ENCODE data around the gene NLGN2.
"Not testable (repeated sequence)": the region's sequence is repeated elsewhere in the genome, so short reads cannot be mapped to it uniquely, and the experiment has no call there.

The NLGN2 gene

GRCh38 chr17:7407485-7408251 lies at the start of gene NLGN2:
Gene NLGN2, plus strand, starts transcription at chr17:7407845. Its CDS starts 411 bp downstream, at chr17:7408256.
- TF ChIP-seq CTCF (IDR thresholded peaks at IDR 0.05; ENCODE audit: low read depth, low read length) = no peak
- no peak for DNase-seq (ENCODE audit: low read depth in 2 of 2)
- H3K4me3 ChIP-seq (replicated peaks in 1 of 2; ENCODE audit: low read depth in 2 of 2, low read length in 2 of 2) = no peak within 1 kb of the TSS

GRCh38 chr17:7361906-7362305 lies 45.7 kb upstream of the NLGN2 start:
- no peak overlapping the region for H3K4me3 ChIP-seq (replicated peaks in 1 of 2; ENCODE audit: low read depth in 2 of 2, low read length in 2 of 2)
- no peak for TF ChIP-seq CTCF (IDR thresholded peaks at IDR 0.05; ENCODE audit: low read depth, low read length)
- DNase-seq (ENCODE audit: low read depth in 2 of 2) = no peak

- peak in 1 of 2 donors; percentile 43 for DNase-seq (ENCODE audit: low read depth in 2 of 2)
- no peak overlapping the region for H3K4me3 ChIP-seq (replicated peaks in 1 of 2; ENCODE audit: low read depth in 2 of 2, low read length in 2 of 2)
- no peak for TF ChIP-seq CTCF (IDR thresholded peaks at IDR 0.05; ENCODE audit: low read depth, low read length)
Observed at GRCh38 chr17:7363311-7363710, 44.3 kb upstream of the NLGN2 start.

- DNase-seq (ENCODE audit: low read depth in 2 of 2); H3K4me3 ChIP-seq (replicated peaks in 1 of 2; ENCODE audit: low read depth in 2 of 2, low read length in 2 of 2): not testable (repeated sequence)
Observed at GRCh38 chr17:7365963-7366362, 41.7 kb upstream of the NLGN2 start.

GRCh38 chr17:7367083-7367482 lies 40.6 kb upstream of the NLGN2 start:
- TF ChIP-seq CTCF (IDR thresholded peaks at IDR 0.05; ENCODE audit: low read depth, low read length) = no peak
- no peak overlapping the region for H3K4me3 ChIP-seq (replicated peaks in 1 of 2; ENCODE audit: low read depth in 2 of 2, low read length in 2 of 2)
- no peak for DNase-seq (ENCODE audit: low read depth in 2 of 2)

- TF ChIP-seq CTCF (IDR thresholded peaks at IDR 0.05; ENCODE audit: low read depth, low read length) = no peak
- no peak for DNase-seq (ENCODE audit: low read depth in 2 of 2)
- H3K4me3 ChIP-seq (replicated peaks in 1 of 2; ENCODE audit: low read depth in 2 of 2, low read length in 2 of 2) = no peak overlapping the region
Observed at GRCh38 chr17:7367918-7368598, 39.6 kb upstream of the NLGN2 start.

GRCh38 chr17:7368599-7368994 lies 39.0 kb upstream of the NLGN2 start:
- not testable (repeated sequence) for DNase-seq (ENCODE audit: low read depth in 2 of 2); H3K4me3 ChIP-seq (replicated peaks in 1 of 2; ENCODE audit: low read depth in 2 of 2, low read length in 2 of 2)
